Omental fat pad (tissue), 4 donors: ENCODE data around the gene CARD11. TPM values are rescaled to one million over a fixed set of nuclear protein-coding genes. Genes with fewer than 3 reads are reported as not detected.
"Not testable (repeated sequence)": the region's sequence is repeated elsewhere in the genome, so short reads cannot be mapped to it uniquely, and the experiment has no call there.

Experiments used
- ATAC-seq: fragments of 150-250 bp; one replicate; pipeline ENCODE4 v1.9.1; 2016; ENCODE audit warnings: mild to moderate bottlenecking, moderate library complexity; ENCODE audit not compliant: low FRiP score
- DNase-seq: peaks from one replicate; pipeline ENCODE4 v3.0.0-alpha.2; 2019; ENCODE audit warnings: low spot score
- CTCF ChIP-seq, 3 donors: fragments of 450-650 bp; IDR thresholded peaks; one replicate each; pipeline ENCODE4 v1.5.1; 2016 to 2017; ENCODE audit warnings: antibody characterized with exemption in 3 of 3, mild to moderate bottlenecking in 3 of 3, moderate library complexity in 2 of 3
- total RNA-seq, 4 donors: library from RNA; depleted of rRNA; stranded (reverse); fragments of >200 nt; gene quantifications; one replicate each; pipeline ENCODE4 v1.1.0, GENCODE V29; 2016

Gene CARD11
- total RNA-seq, 4 donors from 2014 or later = 0.75 to 1.4 (median 1.0) TPM

GRCh38 chr7:3025616-3026015, 18.1 kb downstream of the CARD11 start:
- TF ChIP-seq CTCF (IDR thresholded peaks at IDR 0.05) = no peak
- DNase-seq (no peak), ATAC-seq (no peak)

GRCh38 chr7:3021825-3022224, 21.8 kb downstream of the CARD11 start:
- no peak for ATAC-seq
- no peak for DNase-seq
- TF ChIP-seq CTCF (IDR thresholded peaks at IDR 0.05) = no peak

- DNase-seq, ATAC-seq: not testable (repeated sequence)
Measured at GRCh38 chr7:3021224-3021623, 22.4 kb downstream of the CARD11 start.

GRCh38 chr7:3020416-3020815, 23.3 kb downstream of the CARD11 start:
- no peak for DNase-seq
- TF ChIP-seq CTCF (IDR thresholded peaks at IDR 0.05) = no peak
- ATAC-seq = no peak

- no peak for TF ChIP-seq CTCF (IDR thresholded peaks at IDR 0.05)
- ATAC-seq = no peak
Measured at GRCh38 chr7:3019801-3020200, 23.9 kb downstream of the CARD11 start.

GRCh38 chr7:3013975-3014792, 29.5 kb downstream of the CARD11 start:
- TF ChIP-seq CTCF (IDR thresholded peaks at IDR 0.05) = no peak
- DNase-seq (no peak), ATAC-seq (no peak)

More at GRCh38 chr7:3019801-3020200, 23.9 kb downstream of the CARD11 start:
- DNase-seq = no peak

GRCh38 chr7:3011211-3011852, 32.3 kb downstream of the CARD11 start:
- no peak for TF ChIP-seq CTCF (IDR thresholded peaks at IDR 0.05)
- ATAC-seq (no peak), DNase-seq (no peak)
